ENCODE results near the gene MBD3L2B.

Gene MBD3L2B

DNA sequence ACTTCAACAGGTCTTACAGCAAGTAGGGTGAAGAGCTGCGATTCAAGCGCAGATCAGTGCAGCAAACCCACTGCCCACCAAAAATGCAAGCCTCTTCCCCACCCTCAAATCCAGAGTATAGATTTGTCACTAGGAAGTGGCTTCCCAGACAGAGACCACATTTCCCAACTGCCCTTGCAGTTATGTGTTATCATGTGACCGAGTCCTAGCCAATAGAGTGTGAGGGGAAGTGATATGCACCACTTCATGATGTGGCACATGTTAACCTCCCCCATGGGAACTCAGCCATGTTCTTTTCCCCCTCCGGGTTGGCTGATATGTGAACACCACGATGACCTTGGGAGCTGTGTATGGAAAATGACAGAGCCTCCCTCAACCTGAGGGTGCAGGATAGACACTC is 50.8 kb downstream of the MBD3L2B start:
- DNase-seq (ENCODE audit: low spot score) = no peak
- in situ Hi-C loops (cut with MboI; ENCODE audit: low pct_unique_long_range_greater_than_20kb, low sequenced_read_pairs, unreplicated experiment) = no loop called here
- TF ChIP-seq, protein P1, sequence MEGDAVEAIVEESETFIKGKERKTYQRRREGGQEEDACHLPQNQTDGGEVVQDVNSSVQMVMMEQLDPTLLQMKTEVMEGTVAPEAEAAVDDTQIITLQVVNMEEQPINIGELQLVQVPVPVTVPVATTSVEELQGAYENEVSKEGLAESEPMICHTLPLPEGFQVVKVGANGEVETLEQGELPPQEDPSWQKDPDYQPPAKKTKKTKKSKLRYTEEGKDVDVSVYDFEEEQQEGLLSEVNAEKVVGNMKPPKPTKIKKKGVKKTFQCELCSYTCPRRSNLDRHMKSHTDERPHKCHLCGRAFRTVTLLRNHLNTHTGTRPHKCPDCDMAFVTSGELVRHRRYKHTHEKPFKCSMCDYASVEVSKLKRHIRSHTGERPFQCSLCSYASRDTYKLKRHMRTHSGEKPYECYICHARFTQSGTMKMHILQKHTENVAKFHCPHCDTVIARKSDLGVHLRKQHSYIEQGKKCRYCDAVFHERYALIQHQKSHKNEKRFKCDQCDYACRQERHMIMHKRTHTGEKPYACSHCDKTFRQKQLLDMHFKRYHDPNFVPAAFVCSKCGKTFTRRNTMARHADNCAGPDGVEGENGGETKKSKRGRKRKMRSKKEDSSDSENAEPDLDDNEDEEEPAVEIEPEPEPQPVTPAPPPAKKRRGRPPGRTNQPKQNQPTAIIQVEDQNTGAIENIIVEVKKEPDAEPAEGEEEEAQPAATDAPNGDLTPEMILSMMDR (IDR thresholded peaks at IDR 0.05; ENCODE audit: extremely low read depth, insufficient read depth, missing control alignments) = no peak

DNA sequence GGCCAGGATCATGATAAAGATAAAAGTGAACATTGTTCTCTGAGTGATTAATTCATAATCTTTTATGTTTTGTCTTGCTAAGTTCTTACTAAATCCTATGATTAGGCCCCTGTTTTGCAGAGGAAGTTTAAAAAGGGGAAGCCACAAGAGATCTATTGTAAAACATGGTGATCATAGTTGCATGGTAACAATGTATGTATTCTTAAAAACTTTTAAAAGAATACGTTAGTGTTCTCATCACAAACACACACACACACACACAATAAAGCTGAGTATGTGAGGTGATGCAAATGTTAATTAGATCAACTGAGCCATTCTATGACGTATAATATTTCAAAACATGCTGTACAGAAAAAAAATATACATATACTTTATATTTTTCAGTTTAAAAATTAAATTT is 51.2 kb downstream of the MBD3L2B start:
- in situ Hi-C loops (cut with MboI; ENCODE audit: low pct_unique_long_range_greater_than_20kb, low sequenced_read_pairs, unreplicated experiment) = no loop called here
- TF ChIP-seq, protein P1 (IDR thresholded peaks at IDR 0.05; ENCODE audit: extremely low read depth, insufficient read depth, missing control alignments) = no peak
- no peak for DNase-seq (ENCODE audit: low spot score)

DNA sequence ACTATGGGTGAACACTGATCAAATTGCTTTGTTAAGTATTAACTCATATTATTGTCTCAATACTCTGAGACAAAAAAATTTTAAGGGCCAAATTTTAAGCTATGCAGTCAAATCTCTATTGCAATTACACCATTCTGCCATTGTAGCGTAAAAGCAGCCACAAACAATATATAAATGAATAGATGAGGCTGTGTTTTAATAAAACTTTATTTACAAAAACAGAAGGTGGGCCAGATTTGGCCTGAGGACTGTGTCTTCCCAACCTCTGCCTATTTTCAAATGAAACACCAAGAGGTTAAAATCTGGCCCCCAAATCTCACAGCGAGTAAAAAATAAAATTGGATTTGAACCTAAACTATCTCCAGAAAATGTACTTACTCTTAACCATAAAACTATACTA is 51.7 kb downstream of the MBD3L2B start:
- TF ChIP-seq, protein P1 (IDR thresholded peaks at IDR 0.05; ENCODE audit: extremely low read depth, insufficient read depth, missing control alignments) = no peak
- in situ Hi-C loops (cut with MboI; ENCODE audit: low pct_unique_long_range_greater_than_20kb, low sequenced_read_pairs, unreplicated experiment) = no loop called here
- no peak for DNase-seq (ENCODE audit: low spot score)
